Panc1 (cell line): ENCODE results near the gene DESI1.

Source experiments
- CTCF ChIP-seq: fragments of 450-650 bp; IDR thresholded peaks from 2 replicates; pipeline ENCODE4 v1.5.1; 2017; ENCODE audit warnings: mild to moderate bottlenecking
- POLR2AphosphoS5 ChIP-seq: IDR thresholded peaks from 2 replicates; pipeline ENCODE4 v1.6.1; 2012; ENCODE audit warnings: mild to moderate bottlenecking, low read depth, low read length, moderate library complexity
- SIN3A ChIP-seq: IDR thresholded peaks from 2 replicates; pipeline ENCODE4 v1.6.1; 2012; ENCODE audit warnings: low read depth, mild to moderate bottlenecking, low read length, moderate library complexity, borderline replicate concordance; ENCODE audit not compliant: insufficient read depth

- TF ChIP-seq CTCF (no peak), POLR2AphosphoS5 (no peak), SIN3A (no peak)
These were observed 72.0 kb downstream of the DESI1 start for GRCh38 chr22:41548830-41549211.
